HepG2 (cell line): ENCODE results near the gene FNDC3B. TPM values are rescaled to one million over a fixed set of nuclear protein-coding genes. Genes with fewer than 3 reads are reported as not detected.
A peak's percentile ranks its signal among the peaks of the same experiment; 100 is the strongest.

Experiments
- ATRX ChIP-seq: sonication (generic); formaldehyde crosslinking; IDR thresholded peaks from 2 replicates; pipeline ENCODE4 v1.4.0; 2020; ENCODE audit warnings: missing genetic modification reagents, borderline replicate concordance
- ELF3 ChIP-seq: IDR thresholded peaks from 2 replicates; pipeline ENCODE4 v1.6.1; 2016; ENCODE audit warnings: missing genetic modification reagents, missing compliant biosample characterization
- HES4 ChIP-seq: sonication (generic); formaldehyde crosslinking; IDR thresholded peaks from 2 replicates; pipeline ENCODE4 v1.9.0; 2021; ENCODE audit warnings: mild to moderate bottlenecking, missing genetic modification reagents, borderline replicate concordance
- JUN ChIP-seq: sonication (generic); formaldehyde crosslinking; IDR thresholded peaks from 2 replicates; pipeline ENCODE4 v1.4.0; 2020; ENCODE audit warnings: mild to moderate bottlenecking, missing genetic modification reagents
- TARDBP ChIP-seq: sonication (generic); formaldehyde crosslinking; IDR thresholded peaks from 2 replicates; pipeline ENCODE4 v1.8.0; 2022; ENCODE audit warnings: mild to moderate bottlenecking, missing genetic modification reagents
- TEAD2 ChIP-seq: sonication (generic); formaldehyde crosslinking; IDR thresholded peaks from 2 replicates; pipeline ENCODE4 v1.9.0; 2021; ENCODE audit warnings: missing genetic modification reagents
- U2AF1 ChIP-seq: fragments of 200-400 bp; formaldehyde crosslinking; optimal IDR thresholded peaks from 2 replicates; pipeline ENCODE3; 2017; ENCODE audit warnings: mild to moderate bottlenecking, low read depth, low read length
- YEATS2 ChIP-seq: sonication (generic); formaldehyde crosslinking; IDR thresholded peaks from 2 replicates; pipeline ENCODE4 v1.4.0; 2020; ENCODE audit warnings: missing genetic modification reagents, borderline replicate concordance
- ZNF224 ChIP-seq: sonication (generic); formaldehyde crosslinking; IDR thresholded peaks from 2 replicates; pipeline ENCODE4 v1.5.0; 2020; ENCODE audit warnings: mild to moderate bottlenecking, missing genetic modification reagents
- ZNF274 ChIP-seq: sonication (generic); formaldehyde crosslinking; IDR thresholded peaks from 2 replicates; pipeline ENCODE4 v1.5.1; 2020; ENCODE audit warnings: mild to moderate bottlenecking, missing genetic modification reagents
- polyA plus RNA-seq, 8 experiments: library from polyadenylated mRNA; depleted of rRNA in 3 of 8; stranded (reverse) in 7 of 8; unstranded in 1 of 8; fragments of >200 nt; fragmentation: Illumina TruSeq in 4 of 8; extraction: Trizol in 4 of 8; gene quantifications; 2 replicates each; pipeline versions ENCODE4 v1.2.1 to v1.2.3, GENCODE V29; 2011 to 2016; ENCODE audit warnings: low read depth in 4 of 8, missing spikeins in 1 of 8, mixed read lengths in 1 of 8; ENCODE audit not compliant: insufficient read depth in 1 of 8
- total RNA-seq, 5 experiments: library from RNA; depleted of rRNA; stranded (reverse); fragments of >200 nt; fragmentation: Illumina TruSeq; extraction: Trizol; gene quantifications; 2 replicates each; pipeline ENCODE4 v1.2.3, GENCODE V29; 2016; ENCODE audit warnings: low read depth in 1 of 5
- TF ChIP-seq, protein P1 (sequence below), 2 experiments: IDR thresholded peaks; 2 replicates each; pipeline ENCODE4 v1.6.1; 2011 to 2012; ENCODE audit warnings: low read length in 2 of 2, borderline replicate concordance in 1 of 2, low read depth in 1 of 2, mild to moderate bottlenecking in 1 of 2, moderate library complexity in 1 of 2
- TF ChIP-seq, protein P2 (sequence below): IDR thresholded peaks from 2 replicates; pipeline ENCODE4 v1.6.1; 2012; ENCODE audit warnings: low read depth, low read length, improper control_type of control experiment
- TF ChIP-seq, protein P3 (sequence below): IDR thresholded peaks from 2 replicates; pipeline ENCODE4 v1.6.1; 2016; ENCODE audit warnings: missing genetic modification reagents, missing compliant biosample characterization
- TF ChIP-seq, protein P4 (sequence below): sonication (generic); formaldehyde crosslinking; IDR thresholded peaks from 2 replicates; pipeline ENCODE4 v1.9.0; 2021; ENCODE audit warnings: missing genetic modification reagents, borderline replicate concordance
- TF ChIP-seq, protein P5 (sequence below): sonication (generic); IDR thresholded peaks from 2 replicates; pipeline ENCODE4 v1.6.1; 2016; ENCODE audit warnings: low read depth, borderline replicate concordance
- TF ChIP-seq, protein P6 (sequence below): sonication (generic); formaldehyde crosslinking; IDR thresholded peaks from 2 replicates; pipeline ENCODE4 v1.5.1; 2020; ENCODE audit warnings: missing genetic modification reagents, mild to moderate bottlenecking, borderline replicate concordance
- TF ChIP-seq, protein P7 (sequence below): sonication (generic); formaldehyde crosslinking; IDR thresholded peaks from 2 replicates; pipeline ENCODE4 v1.4.0; 2020; ENCODE audit warnings: mild to moderate bottlenecking, missing genetic modification reagents
- TF ChIP-seq, protein P8 (sequence below): sonication (generic); formaldehyde crosslinking; IDR thresholded peaks from 2 replicates; pipeline ENCODE4 v1.5.1; 2020; ENCODE audit warnings: mild to moderate bottlenecking, missing genetic modification reagents, borderline replicate concordance

Gene FNDC3B
- total and polyA plus RNA-seq, 2 of the 13 experiments (the other 11 are each of a cell fraction or from before 2014, with no cell fraction given) = 74.8 to 103 TPM

DNA sequence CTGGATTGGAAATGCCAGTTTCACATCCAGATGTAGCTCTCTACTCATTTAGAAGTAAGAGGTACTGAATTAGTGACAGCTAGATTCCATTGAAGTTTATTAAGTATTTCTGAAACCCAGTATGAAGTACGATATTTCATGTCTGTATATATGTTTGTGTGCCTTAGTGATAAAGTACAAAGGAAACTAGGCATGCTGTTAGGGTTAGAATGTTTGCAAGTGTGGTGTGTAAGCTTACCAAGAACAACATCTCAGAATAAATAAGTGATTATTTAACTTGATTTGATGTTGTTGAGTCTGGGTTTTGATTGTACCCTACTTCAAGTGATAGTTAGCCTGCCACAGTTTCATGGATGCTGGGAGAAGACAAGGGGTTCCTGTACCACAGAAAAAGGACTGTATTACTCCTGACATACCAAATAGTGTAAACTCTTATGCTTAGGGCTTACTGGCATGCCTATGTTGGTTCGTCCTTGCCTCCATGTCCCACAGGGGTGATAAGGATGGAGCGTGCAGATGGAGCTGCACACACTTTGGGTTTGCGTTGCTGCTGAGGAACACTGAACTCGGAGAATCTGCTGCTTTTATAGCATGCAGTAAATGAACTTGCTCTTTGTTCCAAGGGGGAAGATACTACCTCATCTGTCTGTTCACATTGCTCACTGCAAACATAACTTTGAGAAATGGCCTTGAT is 43.6 kb downstream of the FNDC3B start (continued):
- TF ChIP-seq, protein P1, sequence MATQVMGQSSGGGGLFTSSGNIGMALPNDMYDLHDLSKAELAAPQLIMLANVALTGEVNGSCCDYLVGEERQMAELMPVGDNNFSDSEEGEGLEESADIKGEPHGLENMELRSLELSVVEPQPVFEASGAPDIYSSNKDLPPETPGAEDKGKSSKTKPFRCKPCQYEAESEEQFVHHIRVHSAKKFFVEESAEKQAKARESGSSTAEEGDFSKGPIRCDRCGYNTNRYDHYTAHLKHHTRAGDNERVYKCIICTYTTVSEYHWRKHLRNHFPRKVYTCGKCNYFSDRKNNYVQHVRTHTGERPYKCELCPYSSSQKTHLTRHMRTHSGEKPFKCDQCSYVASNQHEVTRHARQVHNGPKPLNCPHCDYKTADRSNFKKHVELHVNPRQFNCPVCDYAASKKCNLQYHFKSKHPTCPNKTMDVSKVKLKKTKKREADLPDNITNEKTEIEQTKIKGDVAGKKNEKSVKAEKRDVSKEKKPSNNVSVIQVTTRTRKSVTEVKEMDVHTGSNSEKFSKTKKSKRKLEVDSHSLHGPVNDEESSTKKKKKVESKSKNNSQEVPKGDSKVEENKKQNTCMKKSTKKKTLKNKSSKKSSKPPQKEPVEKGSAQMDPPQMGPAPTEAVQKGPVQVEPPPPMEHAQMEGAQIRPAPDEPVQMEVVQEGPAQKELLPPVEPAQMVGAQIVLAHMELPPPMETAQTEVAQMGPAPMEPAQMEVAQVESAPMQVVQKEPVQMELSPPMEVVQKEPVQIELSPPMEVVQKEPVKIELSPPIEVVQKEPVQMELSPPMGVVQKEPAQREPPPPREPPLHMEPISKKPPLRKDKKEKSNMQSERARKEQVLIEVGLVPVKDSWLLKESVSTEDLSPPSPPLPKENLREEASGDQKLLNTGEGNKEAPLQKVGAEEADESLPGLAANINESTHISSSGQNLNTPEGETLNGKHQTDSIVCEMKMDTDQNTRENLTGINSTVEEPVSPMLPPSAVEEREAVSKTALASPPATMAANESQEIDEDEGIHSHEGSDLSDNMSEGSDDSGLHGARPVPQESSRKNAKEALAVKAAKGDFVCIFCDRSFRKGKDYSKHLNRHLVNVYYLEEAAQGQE (IDR thresholded peaks at IDR 0.05; ENCODE audit: borderline replicate concordance in 1 of 2, low read depth in 1 of 2, low read length in 2 of 2) = no peak
- TF ChIP-seq, protein P2, sequence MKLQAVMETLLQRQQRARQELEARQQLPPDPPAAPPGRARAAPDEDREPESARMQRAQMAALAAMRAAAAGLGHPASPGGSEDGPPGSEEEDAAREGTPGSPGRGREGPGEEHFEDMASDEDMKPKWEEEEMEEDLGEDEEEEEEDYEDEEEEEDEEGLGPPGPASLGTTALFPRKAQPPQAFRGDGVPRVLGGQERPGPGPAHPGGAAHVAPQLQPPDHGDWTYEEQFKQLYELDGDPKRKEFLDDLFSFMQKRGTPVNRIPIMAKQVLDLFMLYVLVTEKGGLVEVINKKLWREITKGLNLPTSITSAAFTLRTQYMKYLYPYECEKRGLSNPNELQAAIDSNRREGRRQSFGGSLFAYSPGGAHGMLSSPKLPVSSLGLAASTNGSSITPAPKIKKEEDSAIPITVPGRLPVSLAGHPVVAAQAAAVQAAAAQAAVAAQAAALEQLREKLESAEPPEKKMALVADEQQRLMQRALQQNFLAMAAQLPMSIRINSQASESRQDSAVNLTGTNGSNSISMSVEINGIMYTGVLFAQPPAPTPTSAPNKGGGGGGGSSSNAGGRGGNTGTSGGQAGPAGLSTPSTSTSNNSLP = no peak
- no peak for TF ChIP-seq ATRX (CRISPR knock-in tag)
- TF ChIP-seq, protein P3, sequence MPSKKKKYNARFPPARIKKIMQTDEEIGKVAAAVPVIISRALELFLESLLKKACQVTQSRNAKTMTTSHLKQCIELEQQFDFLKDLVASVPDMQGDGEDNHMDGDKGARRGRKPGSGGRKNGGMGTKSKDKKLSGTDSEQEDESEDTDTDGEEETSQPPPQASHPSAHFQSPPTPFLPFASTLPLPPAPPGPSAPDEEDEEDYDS (CRISPR knock-in tag) = no peak
- TF ChIP-seq YEATS2 (CRISPR knock-in tag) = no peak
- no peak for TF ChIP-seq JUN (CRISPR knock-in tag)
- peak; percentile 37; the same call in 1 of the 2 replicates for TF ChIP-seq ELF3
- TF ChIP-seq ZNF274 (CRISPR knock-in tag) = no peak
- no peak for TF ChIP-seq ZNF224 (CRISPR knock-in tag)
- TF ChIP-seq TARDBP (CRISPR knock-in tag) = no peak
- TF ChIP-seq, protein P4, sequence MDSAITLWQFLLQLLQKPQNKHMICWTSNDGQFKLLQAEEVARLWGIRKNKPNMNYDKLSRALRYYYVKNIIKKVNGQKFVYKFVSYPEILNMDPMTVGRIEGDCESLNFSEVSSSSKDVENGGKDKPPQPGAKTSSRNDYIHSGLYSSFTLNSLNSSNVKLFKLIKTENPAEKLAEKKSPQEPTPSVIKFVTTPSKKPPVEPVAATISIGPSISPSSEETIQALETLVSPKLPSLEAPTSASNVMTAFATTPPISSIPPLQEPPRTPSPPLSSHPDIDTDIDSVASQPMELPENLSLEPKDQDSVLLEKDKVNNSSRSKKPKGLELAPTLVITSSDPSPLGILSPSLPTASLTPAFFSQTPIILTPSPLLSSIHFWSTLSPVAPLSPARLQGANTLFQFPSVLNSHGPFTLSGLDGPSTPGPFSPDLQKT (CRISPR knock-in tag) = no peak
- TF ChIP-seq TEAD2 = no peak
- TF ChIP-seq U2AF1 = no peak
- TF ChIP-seq, protein P5, sequence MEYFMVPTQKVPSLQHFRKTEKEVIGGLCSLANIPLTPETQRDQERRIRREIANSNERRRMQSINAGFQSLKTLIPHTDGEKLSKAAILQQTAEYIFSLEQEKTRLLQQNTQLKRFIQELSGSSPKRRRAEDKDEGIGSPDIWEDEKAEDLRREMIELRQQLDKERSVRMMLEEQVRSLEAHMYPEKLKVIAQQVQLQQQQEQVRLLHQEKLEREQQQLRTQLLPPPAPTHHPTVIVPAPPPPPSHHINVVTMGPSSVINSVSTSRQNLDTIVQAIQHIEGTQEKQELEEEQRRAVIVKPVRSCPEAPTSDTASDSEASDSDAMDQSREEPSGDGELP = no peak
- TF ChIP-seq, protein P6, sequence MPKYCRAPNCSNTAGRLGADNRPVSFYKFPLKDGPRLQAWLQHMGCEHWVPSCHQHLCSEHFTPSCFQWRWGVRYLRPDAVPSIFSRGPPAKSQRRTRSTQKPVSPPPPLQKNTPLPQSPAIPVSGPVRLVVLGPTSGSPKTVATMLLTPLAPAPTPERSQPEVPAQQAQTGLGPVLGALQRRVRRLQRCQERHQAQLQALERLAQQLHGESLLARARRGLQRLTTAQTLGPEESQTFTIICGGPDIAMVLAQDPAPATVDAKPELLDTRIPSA = no peak
- TF ChIP-seq, protein P7, sequence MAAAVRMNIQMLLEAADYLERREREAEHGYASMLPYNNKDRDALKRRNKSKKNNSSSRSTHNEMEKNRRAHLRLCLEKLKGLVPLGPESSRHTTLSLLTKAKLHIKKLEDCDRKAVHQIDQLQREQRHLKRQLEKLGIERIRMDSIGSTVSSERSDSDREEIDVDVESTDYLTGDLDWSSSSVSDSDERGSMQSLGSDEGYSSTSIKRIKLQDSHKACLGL = no peak
- TF ChIP-seq, protein P8, sequence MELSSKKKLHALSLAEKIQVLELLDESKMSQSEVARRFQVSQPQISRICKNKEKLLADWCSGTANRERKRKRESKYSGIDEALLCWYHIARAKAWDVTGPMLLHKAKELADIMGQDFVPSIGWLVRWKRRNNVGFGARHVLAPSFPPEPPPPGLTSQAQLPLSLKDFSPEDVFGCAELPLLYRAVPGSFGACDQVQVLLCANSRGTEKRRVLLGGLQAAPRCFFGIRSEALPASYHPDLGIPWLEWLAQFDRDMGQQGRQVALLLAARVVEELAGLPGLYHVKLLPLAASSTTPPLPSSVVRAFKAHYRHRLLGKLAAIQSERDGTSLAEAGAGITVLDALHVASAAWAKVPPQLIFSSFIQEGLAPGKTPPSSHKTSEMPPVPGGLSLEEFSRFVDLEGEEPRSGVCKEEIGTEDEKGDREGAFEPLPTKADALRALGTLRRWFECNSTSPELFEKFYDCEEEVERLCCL (CRISPR knock-in tag) = no peak
- TF ChIP-seq HES4 (CRISPR knock-in tag) = no peak
